Middle frontal gyrus (tissue), 1 donor: ENCODE data around the gene TMED8.
"Not testable (repeated sequence)": the region's sequence is repeated elsewhere in the genome, so short reads cannot be mapped to it uniquely, and the experiment has no call there.

ENCODE experiments used
- DNase-seq: peaks from one replicate; pipeline ENCODE4 v3.0.0-alpha.2; 2015; ENCODE audit warnings: low spot score; ENCODE audit errors: extremely low spot score

The TMED8 gene, protein sequence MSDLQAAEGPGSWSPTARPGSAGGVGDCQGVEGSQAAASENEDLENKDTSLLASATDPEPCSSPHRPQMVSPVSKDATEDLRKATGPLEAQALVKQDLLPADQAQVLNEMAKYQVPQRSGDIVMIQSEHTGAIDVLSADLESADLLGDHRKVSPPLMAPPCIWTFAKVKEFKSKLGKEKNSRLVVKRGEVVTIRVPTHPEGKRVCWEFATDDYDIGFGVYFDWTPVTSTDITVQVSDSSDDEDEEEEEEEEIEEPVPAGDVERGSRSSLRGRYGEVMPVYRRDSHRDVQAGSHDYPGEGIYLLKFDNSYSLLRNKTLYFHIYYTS

DNA sequence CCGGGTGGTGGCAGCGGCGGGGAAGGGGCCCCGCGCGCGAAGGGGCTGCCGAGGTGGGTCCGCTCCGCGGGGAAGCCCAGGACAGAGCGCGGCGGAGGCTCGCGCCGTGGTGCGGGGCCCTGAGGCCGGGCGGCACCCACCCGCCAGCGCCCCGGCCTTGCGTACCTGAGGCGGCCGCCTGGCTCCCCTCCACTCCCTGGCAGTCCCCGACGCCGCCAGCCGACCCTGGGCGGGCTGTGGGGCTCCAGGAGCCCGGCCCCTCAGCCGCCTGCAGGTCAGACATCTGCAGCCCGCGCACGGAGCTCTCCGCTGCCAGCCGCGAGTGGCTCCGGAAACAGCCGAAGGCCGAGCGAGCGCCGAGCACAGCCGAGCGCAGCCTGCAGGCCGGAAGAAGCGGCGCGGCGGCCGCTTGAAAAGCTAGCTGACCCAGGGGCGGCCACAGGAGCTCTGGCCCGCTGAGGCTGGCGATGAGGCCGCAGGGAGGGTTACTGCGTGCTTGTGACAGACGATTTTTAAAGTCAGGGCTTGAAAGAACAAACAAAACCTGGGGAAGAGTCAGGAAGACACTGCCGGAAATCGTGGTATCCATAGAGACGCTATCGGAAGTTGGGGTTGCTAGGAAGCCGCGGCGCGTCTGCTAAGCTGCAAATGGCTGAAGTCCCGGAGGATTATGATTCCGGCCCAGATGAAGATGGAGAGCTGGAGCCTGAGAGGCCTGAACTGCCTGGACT lies at the start of gene TMED8, which contains the start of gene SAMD15:
Gene TMED8, minus strand, starts transcription at position 324 of the 731 bp plus-strand sequence. Its CDS starts 41 bp downstream, at position 283.
Gene SAMD15, plus strand, starts transcription at position 609 of the 731 bp plus-strand sequence. Its CDS starts 40 bp downstream, at position 649.
- peak; percentile 87 for DNase-seq

DNA sequence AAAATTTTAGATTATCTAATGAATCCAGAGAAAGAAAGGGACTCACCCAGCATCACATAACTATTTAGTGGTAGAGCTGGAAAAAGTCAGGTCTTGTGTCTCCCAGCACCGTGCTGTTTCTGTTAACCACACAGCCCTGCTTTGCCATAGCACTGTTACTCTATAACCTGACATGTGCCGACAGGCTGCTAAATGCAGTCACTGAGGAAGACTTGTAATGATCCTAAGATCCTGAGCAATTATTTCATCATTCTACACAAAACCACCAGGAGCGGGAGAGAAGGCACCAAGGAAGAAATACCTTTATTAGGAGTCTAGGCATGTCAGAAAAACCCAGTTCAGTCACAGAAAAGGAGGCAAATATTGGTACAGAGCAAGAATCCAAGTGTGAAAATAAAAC lies 49.5 kb upstream of the TMED8 start:
- DNase-seq: no peak

DNA sequence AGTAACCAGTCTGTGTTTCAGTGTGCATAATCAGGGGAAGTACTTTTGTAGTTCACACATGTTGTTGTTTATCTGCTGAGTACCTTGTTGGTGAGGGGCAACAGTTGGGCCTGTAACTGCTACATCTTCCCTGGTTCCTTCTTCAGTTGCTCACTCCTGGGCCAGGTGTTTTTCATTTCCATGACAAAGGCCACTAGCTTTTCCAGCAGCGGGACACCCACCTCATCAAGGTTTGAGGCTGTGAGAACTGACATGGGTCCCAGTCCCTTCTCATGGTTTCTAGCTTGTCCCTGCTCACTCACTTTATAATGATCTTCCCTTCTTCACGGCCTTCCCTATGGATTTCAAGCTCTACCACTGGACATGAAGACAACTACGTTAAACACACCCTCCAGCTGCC lies 48.0 kb upstream of the TMED8 start:
- DNase-seq: no peak

DNA sequence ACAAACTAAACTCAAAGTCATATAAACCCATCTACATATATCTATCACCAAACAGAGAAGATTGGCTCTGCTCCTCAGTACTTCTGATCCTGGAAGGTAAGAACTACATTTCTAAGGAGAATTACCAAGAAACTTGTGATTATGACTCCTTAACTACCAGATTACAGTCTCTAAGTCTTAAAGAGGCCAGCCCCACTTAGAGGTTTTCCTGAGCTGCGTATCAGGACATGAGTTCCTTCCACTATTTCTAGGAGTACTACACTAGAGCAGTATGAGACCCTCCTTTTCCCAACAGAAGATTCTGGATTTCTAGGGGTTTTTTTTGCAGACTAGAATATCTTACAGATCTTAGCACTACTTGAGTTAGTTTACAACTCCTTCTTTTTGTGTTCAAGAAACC lies 46.5 kb upstream of the TMED8 start, which contains the start of gene NOXRED1:
Gene NOXRED1, minus strand, starts transcription at position 101 of the 400 bp plus-strand sequence. CDS start 634 bp downstream, outside the sequence.
- DNase-seq: no peak

DNA sequence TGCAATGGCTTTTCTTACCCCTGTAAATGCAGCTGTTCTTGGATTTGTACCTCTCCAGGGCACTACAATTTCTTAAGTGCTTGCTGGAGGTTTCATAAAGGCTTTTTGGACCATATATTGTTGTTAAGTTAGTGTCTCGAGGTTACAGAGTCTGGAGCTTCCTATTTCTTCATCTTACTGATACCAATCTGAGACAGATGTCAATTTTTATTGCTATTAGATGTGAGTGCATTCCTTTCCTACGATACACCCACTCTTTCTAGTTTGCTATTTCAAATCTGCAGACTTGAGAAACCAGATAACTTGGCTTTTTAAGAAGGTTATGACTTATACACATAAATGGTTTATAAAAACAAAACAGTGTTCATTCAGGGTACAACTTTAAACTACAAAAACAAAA lies 44.3 kb upstream of the TMED8 start:
- DNase-seq: no peak

DNA sequence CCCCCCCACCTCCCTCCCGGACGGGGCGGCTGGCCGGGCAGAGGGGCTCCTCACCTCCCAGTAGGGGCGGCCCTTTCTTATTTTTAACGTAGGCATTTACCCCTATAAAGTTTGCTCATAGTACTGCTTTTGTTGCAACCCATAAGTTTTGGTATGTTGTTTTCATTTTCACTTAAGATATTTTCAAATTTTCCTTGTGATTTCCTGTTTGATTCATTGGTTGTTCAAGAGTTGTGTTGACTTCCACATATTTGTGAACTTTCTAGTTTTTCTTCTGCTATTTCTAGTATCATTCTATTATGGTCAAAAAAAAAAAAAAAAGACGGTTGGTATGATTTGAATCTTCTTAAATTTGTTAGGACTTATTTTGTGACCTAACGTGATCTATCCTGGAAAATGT lies 39.9 kb upstream of the TMED8 start:
- no peak for DNase-seq

DNA sequence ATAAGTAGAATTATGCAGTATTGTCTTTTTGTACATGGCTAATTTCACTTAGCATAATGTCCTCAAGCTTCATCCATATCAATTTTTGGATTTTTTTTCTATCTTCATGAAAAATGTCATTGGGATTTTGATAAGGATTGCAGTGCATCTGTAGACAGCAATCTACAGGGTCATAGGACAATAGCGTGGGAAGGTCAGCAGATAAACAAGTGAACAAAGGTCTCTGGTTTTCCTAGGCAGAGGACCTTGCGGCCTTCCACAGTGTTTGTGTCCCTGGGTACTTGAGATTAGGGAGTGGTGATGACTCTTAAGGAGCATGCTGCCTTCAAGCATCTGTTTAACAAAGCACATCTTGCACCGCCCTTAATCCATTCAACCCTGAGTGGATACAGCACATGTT lies 39.2 kb upstream of the TMED8 start:
- DNase-seq: not testable (repeated sequence)

DNA sequence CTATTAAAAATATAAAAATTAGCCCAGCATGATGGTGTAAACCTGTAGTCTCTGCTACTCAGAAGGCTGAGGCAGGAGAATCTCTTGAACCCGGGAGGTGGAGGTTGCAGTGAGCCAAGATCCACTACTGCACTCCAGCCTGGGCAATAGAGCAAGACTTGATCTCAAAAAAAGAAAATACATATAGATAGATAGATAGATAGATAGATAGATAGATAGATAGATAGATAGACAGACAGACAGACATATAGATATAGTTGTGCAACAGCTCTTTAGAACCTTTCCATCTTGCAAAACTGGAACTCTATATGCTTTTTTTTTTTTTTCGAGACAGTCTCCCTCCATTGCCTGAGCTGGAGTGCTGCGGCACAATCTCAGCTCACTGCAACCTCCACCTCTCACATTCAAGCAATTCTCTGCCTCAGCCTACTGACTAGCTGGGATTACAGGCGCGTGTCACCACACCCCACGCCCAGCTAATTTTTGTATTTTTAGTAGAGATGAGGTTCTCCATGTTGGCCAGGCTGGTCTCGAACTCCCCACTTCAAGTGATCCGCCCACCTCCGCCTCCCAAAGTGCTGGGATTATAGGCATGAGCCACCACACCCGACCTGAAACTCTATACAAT lies 38.6 kb upstream of the TMED8 start:
- DNase-seq: not testable (repeated sequence)

DNA sequence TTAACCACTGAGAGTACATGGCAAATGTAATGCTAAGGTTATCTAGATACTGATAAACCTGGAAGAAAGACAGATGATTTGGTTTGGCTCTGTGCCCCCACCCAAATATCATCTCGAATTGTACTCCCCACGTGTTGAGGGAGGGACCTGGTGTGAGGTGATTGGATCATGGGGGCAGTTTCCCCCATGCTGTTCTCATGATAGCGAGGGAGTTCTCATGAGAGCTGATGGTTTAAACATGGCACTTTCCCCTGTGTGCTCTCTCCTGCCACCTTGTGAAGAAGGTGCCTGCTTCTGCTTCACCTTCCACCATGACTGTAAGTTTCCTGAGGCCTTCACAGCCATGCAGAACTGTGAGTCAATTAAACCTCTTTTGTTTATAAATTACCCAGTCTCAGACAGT lies 32.2 kb upstream of the TMED8 start:
- DNase-seq: no peak

DNA sequence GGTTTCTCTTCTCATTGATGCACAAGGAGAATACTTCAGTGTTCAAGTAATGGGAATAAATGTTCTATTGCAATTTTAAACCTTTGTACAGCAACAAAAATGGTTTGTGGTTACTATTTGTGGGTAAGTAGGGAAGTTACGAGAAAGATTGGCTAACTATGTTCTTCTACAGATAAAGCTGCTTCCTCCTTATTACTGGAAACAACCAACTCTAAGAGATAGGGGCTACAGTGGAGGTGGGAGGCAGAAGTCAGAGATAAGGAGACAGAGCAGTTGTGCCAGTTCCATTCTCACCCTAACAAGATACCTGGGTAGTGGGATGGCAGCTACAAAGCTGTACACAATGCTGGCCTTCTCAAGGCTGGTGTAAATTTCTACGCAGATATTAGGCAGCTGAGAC lies 30.3 kb upstream of the TMED8 start:
- DNase-seq: no peak

DNA sequence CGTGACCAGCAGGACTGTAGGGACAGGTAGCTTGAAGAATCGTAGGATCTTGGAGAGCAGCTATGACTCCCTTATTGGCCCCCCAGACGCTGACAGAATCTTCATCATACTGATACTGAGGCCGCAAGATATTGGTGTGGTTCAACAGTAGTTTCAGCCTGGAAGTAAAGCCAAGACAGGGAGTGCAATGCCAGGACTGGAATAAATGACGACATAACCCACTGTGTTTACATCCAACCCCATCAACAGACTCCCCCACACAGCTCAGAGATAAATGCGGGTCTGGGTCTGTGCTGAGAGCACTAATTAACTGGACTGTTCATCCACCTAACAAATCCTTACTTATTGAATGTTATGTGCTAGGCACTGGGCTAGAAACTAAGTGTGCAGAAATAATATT lies 29.8 kb upstream of the TMED8 start:
- DNase-seq: no peak

DNA sequence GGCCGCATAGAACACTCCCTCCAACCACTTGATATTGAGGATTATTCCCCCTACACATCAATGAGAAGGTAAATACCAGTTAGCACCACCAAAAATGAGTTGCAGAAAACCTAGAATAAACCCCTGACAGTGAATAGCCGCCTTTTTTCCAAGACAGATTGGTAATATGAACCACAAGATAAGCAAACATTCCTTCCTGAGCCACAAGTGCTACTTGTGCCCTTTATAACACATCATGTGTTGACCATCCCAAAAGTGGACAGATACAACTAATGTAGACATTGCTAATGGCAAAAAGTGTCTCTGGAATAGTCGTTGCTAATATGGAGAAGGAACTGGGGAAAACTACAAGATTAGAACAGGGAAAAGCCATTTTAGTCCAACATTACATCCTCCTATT lies 29.2 kb upstream of the TMED8 start:
- no peak for DNase-seq

DNA sequence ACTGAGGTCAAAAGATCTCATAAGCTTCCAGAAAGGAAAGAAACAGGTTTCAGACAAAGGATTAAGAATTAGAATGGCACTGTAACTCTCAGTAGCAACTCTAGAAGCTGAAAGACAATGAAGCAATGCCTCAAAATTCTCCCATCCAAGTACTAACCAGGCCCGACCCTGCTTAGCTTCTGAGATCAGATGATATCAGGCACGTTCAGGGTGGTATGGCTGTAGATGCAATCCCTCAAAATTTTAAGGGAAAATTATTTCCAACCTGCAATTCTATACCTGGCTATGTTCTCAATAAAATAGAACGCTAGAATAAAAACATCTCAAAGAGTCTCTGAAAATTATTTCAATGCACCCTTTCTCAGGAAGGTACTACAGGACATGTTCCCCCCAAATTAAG lies 26.9 kb upstream of the TMED8 start:
- no peak for DNase-seq

DNA sequence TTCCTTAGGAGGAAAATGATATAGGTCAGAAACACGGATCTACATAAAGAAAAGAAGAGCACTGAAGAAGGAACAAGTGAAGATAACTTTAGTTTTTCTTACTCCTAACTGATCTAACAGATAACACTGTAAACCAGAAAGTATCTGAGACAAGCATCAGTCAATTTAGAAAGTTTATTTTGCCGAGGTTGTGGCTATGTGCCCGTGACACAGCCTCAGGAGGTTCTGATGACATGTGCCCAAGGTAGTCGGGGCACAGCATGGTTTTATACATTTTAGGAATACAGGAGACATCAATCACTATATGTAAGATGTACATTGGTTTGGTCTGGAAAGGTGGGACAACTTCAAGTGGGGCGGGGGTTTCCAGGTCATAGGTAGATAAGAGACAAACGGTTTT lies 23.3 kb upstream of the TMED8 start:
- DNase-seq: no peak

DNA sequence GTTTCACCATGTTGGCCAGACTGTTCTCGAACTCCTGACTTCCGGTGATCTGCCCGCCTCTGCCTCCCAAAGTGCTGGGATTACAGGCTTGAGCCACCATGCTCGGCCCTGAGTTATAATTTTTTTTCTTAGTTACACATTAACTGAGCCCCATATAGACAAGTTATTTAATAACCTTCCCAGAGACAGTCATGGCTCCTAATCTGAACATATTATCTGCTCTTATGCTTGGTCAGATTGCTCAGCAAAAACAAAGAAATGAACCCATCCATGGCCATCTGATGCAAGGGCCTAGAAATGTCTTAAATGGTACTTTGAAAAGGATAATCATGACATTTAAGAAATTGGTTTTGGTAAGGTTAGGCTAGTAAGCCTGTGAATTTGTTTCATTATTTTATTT lies 13.3 kb upstream of the TMED8 start:
- DNase-seq: no peak

DNA sequence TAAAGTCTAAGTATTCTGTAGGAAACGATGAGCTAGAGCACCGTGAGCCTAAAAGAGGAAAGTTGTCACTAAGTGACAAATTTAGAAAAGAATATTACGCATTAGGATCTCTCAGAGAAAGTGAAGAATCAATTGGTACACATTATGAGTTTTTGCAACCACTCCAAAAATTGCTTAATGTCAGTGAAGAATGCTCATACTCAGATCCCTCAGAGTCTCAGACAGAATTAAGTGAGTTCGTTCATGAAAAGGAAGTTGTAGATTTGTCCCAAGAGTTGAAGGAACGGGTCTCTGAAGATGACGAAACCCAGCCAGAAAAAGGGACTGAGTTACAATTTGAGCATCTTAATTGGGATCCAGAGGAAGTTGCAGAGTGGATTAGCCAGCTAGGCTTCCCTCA lies 1.8 kb upstream of the TMED8 start:
- no peak for DNase-seq

DNA sequence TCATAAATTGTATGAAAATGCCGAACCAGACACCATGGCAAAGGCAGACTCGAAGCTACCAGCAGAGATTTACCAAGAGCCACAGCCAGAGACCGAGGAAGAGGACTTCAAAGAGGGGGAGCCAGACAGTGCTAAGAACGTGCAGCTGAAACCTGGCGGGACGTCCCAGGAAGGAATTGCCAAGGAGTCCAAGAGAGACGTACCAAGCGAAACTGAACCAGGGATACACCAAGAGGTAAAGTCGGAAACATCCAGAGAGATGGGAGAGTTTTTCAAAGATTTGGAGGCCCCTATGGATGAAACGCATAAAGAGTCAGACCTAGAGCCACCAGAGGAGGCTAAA lies 579 bp upstream of the TMED8 start:
- DNase-seq: no peak

DNA sequence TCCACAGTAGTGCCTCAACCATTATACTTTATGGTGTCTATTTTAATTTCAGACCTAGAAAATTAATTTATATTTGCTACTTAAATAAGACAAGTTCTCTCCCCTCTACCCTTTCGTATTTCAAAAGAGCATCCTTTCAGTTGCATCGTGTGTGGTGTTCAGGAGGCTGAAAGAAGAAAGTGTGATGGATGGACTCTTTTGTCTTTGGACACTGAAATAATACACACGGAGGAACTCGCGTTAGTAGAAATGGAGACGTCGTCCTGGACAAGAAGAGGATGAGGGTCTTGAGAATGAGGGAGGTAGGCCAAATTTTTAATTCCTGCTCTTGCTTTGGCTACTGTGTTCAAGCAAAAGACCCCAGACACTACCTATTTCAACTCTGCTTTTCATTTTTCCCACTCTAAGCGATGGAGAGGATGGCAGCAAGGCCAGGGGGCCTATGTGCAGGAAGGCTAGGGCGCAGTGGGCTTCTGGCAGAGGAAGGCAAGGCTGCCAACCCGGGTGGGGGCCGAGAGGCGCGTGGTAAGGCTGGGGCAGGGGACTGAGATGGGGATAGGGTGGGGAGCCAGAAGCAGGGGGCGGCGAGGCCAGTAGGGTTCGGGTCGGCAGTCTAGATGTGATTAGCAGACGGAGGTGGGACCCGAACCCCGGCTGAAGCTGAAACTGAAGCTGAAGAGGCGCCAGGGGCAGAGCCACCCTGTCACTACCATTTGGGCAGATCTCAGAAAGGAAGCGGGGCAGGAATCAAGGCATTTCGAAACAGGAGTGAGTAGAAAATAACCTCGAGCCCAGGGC lies 722 bp downstream of the TMED8 start:
- no peak for DNase-seq

DNA sequence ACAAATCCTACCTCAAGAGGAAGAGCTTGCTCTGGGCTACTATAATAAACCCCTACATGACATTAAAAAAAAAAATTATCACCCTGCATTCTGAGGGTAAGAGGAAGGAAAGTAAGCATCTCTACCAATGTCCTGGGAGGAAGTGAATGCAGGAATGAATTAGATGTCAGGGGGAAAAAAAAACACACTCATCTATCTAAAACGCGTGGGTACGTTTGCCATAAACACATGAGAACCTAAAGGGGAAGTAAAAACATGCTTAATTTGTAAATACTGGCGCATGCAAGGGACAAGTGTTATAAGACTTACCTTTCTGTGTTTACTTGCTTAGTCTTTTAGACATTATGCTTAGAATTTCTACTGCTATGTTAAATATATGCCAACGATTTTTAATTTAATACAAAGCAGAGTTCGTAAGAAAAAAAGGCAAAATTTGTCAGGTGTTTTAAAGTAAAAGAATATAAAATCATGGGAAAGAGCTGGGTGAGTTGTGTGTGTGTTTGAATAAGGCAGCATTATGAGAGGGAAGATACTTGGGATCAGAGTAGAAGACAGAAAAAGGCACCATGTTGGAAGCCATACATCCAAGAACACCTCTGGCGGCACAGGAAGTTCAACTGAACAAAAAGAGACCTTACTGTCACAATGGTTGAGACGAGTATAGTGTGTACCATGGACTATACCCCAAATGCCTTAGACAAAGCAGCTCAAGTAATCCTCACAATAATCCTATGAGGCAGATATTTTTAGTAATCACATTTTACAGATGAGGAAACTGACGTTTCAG lies 1.5 kb downstream of the TMED8 start:
- no peak for DNase-seq

DNA sequence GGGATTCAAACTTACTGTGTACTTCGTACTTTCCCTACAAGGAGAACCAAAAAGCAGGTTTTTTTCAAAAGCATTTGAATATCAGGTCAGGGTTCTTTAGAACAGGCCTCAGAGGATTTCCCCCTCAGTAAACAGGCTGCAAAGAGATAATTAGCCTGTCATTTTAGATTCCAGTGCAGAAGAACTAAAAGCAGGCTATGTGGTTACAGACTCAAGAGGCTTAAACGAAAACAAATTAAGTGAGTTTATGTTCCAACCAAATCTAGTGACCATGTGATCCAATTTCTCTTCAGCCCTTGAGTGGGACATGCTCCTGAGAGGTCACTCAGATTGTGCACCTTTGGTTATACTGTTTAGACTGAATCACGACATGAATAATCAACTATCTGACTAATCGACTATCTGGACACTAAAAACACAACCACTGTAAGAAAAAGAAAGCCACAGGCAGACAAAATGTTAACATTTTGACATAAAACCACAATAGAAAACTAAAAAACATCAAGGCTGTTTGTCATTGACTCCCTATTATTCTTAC lies 4.5 kb downstream of the TMED8 start:
- DNase-seq: no peak
